NCI-H187 treated with DMSO at 0.1 percent for 48 hours (cell line): ENCODE results near the gene SCARB1.
A peak's percentile ranks its signal among the peaks of the same experiment; 100 is the strongest.

ENCODE experiments used
- DNase-seq: peaks from one replicate; lab custom pipeline; 2025; lab: John Stamatoyannopoulos, UW

The SCARB1 gene

DNA sequence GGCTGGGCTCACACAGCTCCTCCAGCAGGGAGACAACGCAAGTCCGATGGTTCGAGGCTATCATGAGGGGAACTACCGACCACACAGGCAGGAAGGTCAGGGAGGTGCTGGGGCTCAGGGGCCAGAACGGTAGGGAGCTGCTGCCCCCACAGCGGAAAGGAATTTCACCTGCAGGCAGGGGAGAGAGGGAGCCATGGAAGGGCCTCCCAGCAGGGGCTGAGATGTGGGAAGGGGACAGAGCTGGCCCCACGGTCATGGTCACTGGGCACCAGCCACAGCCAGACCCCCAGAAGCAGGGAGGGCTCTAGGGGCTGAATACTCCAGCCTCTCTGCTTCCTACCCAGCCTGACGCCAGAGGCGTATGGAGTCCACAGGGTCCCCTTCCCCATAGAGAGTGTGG lies 103.1 kb downstream of the SCARB1 start:
- no peak for DNase-seq

DNA sequence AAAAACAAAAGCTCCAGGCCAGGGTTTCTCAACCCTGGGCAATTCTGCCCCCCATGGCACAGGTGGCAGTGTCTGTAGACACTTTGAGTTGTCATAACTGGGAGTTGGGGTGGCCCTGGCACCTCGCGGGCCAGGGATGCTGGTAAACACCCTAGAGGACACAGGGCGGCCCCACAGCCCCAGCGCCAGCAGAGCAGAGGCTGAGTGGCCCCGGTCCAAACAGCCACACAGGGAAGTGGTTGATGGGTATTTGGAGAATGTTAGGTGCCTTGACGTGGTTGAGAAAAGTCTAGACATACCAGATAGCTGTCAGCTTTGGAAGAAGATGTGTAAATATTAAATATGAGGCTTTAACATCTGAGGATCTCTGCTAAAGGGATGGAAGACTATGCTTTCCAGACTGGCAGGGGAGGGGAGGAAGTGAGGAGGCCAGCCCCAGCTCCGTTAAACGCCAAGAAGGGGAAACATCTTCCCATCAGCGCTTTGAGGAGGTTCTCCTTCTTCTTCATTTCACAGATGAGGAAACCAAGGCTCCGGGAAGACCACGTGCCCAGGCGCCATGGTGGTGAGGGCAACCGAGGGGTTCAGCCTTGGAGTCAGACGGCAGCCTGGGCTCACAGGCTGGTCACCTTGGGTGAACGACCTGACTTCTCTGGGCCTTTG lies 103.7 kb downstream of the SCARB1 start:
- no peak for DNase-seq

DNA sequence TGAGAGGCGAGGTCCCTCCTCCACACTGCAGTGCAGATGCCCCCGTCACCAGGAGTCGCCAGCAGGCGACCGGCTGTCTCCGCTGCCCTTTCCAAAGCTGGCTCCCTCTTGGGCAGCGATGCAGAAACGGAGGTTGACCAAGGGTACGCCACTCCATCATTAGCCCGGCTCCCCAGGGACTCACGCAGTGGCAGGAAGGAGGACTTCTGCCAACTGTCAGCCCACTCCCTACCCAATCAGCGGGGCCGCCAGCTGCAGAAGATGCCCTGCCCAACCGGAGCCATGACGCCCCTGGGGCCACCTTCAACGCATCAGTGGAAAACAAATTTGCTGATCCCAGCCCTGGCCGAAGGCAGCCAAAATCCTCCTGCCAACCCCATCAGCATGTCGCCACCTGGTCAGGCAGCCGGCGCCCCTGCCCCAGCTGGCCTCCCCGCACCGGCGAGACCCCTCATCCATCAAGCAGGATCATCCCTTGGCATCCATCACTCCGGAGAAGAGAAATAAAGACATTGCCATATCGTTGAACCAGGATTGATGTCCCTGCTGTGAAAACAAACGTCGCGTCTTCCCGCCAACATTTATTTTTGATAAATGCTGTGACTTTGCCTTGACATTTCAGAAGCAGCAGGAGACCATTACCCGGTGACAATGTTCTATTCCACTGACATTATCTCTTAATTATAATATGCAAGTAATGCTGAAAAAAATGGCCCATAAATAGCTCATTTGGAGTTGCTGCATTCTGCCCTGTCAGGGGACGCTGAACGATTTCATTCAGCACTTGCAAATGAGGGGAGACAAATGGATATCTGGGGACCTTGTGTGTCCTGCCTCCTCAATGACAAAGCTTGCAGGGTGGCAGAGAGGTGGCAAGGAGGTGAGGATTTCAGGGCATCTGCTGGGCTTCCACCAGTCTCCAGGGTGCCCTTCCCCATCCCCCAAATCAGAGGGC lies 105.1 kb downstream of the SCARB1 start:
- DNase-seq: peak; percentile 64

DNA sequence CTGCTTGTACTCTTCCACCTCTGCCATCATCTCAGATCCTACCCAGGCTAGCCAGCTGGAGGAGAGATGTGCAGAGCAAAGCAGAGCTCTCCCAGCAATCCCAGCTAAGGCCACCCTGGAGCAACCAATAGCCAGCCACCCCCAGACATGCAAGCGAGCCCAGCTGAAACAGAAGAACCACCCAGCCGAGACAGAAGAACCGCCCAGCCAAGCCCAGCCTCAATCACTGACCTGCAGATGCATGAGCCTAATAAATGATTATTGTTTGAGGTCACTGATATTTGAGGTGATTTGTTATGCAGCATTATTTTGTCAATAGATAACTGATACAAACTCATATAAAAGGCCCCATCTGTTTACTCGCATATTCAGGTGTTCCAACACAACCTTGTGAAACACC lies 106.3 kb downstream of the SCARB1 start:
- DNase-seq: no peak

DNA sequence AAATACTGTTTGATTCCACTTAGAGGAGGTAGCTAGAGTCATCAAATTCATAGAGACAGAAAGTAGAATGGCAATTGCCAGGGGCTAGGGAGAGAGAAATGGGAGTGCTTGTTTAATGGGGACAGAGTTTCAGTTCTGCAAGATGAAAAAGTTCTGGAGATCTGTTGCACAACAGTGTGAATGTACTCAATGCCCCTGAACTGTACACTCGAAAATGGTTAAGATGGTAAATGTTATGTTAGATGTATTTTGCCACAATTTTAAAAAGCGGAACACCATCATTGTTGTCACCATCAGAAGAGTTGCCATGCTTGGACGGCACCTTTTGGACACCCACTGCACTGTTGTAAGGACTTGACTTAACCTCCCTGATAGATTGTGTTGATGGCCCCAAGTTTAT lies 106.9 kb downstream of the SCARB1 start:
- DNase-seq: no peak

DNA sequence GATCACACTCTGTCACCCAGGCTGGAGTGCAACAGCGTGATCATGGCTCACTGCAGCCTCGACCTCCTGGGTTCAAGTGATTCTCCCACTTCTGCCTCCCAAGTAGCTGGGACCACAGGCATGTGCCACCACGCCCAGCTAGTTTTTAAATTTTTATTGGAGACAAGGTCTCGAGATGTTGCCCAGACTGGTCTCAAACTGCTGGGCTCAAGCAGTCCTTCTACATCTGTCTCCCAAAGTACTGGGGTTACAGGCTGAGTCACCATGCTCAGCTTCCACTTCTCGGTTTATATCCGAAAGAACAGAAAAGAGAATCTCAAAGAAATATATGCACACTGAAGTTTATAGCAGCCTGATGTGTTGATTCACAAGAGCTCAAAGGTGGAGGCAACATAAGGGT lies 107.5 kb downstream of the SCARB1 start:
- DNase-seq: no peak

DNA sequence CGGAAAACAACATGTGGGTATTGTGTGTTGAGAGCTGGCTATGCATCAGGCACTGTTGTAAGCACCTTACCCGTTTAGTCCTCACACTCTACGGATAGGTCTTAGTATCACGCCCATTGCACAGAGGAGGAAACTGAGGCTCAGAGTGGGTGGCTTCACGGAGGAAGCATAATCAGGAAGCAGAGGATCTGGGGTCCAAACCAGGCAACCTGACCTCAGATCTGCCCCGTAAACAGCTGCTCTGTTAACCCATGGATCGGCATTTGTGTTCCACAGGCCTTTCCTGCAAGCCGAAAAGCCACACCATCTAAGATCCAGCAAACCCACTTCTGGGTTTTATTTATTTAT lies 107.9 kb downstream of the SCARB1 start:
- no peak for DNase-seq

DNA sequence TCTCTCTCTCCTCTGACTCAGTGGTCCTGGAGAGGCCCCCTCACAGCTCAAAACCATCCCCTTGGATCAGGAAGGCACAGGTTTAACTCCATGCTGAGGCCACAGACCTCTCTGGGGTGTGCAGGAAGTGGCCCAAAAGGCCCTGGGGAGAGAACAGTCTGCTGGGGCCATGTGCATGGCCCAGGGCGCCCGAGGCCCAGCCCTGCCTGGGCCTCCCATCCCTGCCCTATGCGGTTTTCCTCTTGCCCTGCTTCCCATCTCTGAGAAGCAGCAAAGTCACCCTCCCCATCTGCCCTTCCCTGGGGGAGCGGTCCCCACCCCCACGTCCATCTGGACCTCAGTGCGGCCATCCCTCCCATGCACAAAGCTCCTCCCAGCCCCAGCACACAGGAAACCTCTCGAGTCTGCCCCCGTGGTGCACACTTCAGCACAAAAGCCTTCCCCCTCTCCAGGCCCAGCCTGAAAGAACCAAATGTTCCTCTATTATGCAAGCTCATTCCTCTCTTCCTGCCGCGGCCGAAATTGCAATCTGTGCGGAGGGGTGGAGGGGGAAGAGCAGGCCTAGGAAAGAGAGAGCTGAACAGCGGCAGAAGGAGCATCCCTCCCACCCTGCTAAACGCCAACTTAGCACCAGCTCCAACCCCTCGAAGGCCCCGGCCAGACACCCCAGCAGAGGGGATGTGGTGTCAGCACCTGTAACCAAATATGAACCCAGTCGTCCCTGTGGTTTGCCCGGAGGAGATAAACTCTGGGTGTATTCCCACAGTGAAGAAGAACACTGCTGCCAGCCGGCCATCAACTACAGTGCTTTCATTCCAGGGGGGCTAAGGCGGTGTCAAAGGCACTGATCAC lies 108.5 kb downstream of the SCARB1 start:
- DNase-seq: peak; percentile 95

DNA sequence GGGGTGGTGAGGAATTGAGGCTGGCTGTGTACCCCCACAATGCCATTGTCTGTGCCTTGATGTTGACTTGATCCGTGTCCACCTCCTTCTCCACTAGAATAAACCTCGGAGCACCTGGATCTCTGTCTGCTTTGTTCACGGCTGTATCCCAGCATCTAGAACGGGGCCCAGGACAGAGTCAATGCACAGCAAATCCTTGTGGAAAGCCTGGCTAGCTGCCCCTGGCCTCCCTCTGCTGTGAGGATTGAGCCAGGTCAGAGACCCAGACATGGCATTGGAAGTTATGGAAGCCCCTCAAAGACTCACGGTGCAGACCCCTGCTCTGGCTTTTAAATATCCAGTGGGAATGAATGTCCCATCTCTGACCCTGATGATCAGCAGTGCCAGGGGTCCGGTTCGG lies 109.2 kb downstream of the SCARB1 start:
- no peak for DNase-seq

DNA sequence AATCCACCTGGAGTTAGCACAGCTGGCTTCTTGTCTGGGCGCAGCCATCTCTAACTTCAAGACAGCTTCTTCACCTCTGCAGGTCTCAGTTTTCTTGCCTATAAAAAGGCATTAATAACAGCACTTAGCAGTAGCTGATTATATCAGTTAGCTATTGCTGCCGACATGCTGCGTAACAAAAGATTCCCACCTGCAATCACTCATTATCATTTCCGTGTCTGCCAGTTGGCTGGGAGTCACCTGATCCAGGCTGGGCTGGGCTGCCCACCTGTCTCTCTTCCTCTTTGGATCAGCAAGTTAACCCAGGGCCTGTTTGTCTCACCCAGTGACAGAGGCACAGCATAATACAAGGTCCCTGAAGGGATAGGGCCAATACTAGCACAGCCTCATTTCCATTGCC lies 109.7 kb downstream of the SCARB1 start:
- no peak for DNase-seq

DNA sequence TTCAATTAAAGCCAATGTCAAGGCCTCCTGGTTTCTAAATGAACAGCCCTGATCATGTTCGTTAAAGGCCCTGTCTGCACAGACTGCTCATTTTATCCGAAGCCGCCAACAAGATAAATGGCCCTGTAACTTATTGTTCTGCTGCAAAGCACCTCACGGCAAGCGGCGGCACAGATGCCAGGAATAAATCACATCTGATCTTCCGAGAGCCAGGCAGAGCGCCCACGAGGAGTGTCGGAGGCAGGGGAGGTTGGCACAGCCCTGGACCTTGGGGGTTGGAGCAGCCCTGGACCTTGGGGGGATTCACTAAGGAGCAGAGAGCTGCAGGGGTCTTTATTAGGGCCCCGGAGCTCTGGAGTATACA lies 110.5 kb downstream of the SCARB1 start:
- DNase-seq: no peak

DNA sequence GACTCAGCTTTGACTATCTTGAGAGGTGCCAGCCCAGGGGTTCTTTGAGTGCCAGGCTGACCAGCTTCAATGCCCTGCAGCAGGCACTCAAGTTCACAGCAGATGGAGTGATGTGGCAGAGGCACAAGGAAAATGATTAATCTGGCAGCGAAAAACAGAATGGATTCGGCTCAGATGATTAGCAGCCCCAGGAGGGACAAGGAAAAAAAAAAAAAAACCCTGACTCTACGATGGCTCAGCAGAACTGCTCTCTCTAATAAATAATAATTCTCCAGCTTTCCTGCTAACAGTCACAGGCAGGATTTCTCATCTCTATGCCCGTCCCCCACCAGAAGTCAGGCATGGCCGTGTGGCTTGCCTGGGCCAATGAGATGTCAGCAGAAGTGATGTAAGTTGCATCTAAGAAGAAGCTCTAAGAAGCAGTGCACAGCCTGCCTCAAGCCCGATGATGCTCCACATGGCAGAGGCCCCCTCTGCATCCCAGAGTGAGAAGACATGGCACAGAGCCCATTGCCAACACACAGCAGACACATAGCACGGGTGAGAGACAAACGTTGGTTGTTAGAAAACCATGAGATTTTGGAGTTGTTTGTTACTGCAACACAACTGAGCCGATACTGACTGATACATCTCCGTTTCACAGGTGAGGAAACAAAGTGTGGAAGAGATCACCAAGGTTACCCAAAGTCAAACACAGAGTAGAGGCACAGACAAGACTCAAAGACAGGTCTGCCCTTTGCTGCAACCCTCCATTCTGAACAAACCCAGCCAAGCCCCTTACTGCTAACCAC lies 111.0 kb downstream of the SCARB1 start:
- no peak for DNase-seq

DNA sequence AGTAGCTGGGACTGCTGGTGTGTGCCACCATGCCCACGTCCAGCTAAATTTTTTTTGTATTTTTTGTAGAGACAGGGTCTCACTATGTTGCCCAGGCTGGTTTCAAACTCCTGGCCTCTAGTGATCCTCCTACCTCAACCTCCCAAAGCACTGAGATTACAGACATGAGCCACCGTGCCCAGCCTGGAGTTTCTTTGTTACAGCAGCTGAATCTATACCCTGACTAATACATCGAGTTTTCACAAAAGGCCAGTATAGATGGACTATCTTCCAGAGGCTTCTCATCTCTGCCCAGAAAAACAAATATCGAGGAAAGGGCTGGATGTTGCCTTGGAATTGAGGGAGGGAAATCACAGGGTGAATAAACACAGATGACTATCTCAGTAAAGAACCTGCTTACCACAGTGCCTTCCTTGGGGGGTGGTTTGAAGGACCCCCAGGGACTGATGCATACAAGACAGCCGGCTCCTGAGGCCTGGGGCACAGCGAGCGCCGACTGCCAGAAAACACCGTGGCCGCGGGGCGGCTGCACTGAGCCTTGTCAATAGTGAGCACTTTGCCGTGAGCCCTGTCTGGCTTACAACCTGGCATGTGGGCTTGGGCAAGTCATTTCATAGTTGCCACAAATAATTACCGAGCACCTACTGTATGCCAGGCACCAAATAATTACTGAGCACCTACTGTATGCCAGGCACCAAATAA lies 111.9 kb downstream of the SCARB1 start:
- no peak for DNase-seq

DNA sequence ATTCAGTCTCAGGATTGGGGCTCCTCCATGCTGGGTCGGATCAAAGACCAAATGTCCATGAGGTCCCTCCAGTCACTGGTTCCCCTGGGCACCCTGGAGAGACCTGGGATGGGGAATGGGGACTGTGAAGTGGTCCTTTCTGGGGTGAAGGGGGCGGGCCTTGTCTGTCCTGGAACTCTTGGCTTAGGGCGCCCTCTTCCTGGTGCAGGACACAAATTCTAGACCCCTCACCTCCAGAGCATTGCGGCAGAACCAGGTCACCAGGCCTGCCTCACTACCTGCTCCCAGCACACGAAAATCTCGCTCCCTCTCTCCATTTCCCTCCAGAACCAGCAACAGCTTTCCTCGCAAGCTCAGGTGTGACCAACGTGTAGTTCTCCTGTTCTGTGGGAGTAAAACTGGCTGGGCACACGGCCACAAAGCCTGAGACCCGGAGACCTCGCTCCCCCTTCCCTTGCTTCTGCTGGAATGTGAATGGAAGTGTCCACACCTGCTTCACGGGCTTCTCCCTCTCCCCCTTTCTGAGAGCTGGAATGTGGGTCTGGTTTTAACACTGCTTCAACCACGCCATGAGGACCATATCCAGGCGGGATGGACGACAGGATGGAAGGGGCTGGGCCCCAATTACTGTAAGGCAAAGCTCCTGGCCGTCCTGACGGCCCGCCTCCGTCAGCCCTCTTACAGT lies 112.7 kb downstream of the SCARB1 start:
- no peak for DNase-seq

DNA sequence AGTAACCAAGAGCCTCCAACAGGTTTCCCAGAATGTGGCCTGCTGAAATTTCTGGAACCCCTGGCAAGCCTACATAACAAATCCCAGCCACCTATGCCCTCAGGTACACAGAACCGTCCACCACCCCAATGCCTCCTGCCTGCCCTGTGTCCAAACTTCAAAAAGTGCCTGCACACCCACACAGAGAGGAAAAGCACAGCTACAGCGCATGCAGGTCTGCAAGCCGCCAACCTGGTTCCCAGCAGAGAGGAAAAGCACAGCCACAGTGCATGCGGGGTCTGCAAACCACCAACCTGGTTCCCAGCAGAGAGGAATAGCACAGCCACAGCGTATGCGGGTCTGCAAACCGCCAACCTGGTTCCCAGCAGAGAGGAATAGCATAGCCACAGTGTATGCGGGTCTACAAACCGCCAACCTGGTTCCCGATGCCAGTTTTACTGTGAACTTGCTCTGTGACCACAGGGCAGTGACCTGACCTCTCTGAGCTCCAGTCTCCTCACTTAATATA lies 113.5 kb downstream of the SCARB1 start:
- no peak for DNase-seq

DNA sequence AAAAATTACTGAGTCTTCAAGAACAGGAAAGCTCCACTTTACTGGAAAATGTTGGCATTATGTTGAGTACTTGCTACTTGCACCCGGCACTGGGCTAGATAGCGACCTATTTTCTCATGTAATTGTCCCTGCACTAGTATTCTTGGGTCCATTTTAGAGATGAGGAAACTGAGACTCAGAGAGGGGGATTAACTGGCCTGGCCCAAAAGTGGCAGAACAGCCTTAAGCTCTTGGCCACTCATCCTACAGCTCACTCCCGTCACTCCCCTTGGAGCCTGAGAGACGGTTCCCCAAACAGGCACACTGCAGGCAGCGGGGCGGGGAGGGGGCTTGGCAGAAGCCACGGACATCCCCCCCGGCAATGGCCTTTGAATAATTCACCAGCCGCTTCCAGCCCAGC lies 113.9 kb downstream of the SCARB1 start:
- no peak for DNase-seq

DNA sequence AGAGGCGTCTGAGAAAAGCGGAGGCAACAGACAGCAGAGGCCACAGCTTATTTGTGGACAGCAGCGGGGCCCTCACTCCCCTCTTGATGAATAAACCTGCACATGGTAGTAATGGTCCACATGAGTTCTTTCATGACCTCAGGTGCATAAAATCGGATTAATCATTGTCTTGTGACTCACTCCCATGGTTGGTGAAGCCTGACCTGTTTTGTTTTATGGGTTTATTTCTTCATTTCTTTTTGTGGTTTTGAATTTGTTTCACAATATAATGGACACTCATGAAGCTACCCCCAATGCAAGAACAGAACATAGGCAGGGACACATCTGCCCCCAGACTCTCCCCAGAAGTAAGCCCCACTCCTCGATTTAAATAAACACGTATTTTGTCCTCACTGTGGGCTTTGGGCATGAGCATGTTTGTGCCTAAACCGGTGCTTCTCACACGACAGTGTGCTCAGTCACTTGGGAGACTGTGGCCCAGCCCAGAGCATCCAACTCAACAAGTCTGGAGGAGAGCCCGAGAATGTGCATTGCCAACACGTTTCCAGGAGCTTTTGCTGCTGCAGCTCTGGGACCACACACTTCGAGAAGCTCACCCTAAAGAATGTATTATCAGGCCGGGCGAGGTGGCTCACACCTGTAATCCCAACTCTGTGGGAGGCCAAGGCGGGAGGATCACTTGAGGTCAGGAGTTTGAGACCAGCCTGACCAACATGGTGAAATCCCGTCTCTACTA lies 116.1 kb downstream of the SCARB1 start:
- DNase-seq: no peak

DNA sequence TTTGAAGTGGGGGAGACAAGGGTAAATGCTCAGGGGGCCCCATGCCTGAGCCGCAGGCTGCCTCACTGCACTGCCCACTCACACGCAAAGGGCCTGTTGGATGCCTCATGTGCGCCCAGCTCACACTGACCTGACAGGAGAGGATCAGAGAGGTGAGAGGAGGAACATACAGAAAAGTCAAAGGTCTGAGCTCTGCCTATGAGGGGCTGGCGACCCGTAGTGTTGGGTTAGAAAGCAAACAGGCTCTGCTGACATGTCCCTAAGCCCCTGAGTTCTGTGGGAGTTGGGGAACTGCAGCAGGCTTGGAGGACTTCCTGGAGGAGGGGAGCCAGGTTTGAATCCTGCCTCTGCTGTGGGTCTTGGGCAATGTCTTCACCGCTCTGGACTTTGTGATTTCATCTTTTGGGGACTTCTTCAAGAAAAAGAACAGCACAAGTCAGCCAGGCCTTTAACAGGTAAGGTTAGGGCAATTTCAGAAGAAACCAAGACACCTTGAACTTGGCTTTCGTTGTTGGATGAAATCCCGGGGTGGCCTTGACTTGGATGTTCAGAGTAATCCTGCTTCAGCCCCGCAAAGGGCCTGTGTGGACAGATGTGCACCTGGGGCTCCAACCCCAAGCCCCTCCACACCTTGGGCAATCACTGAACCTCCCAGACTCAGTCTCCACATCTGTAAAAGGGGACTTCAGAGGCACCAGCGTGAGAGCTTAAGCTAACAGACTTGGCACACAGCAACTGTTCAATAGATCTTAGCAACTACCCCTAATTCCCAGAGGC lies 116.8 kb downstream of the SCARB1 start:
- DNase-seq: no peak
